ENCODE results near the gene AMER1.

Gene AMER1

DNA sequence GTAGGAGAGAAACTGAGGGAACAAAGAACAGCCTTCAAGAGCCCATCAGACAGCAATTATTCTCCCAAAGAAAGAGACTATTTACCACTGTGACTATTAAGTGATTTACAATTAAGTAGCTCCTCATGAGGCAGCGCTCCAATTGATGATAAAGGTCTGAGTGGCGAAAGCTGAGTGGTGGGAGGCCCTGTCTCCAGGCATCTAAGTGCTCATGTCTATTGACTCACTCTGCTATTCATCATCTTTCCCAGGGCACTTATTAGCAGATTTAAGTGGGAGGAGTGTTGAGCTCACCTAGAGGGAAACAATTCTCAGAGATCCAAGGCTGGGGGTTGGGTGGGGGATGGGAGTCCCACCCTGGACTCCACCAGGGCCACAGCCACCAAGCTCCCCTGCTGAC lies 23.3 kb downstream of the AMER1 start:
- DNase-seq, result no peak

DNA sequence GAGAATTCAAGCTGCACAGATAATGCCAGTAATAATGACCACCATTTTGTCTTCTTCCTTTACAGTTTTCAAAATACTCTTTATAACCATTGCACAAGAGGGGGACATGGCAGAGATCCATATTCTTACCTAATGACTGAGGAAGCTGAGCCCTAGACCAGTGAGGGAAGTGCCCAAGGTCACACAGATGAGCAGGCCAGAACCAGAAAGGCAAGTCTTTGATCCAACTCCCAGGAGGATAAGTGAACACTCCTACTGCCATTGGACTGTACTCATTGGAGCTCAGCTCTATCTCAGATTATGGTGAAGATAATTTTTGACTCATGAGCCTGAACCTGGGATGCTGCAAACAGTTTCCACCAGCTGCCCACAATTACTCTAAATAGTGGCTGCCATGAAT lies 28.6 kb downstream of the AMER1 start:
- no peak for DNase-seq

DNA sequence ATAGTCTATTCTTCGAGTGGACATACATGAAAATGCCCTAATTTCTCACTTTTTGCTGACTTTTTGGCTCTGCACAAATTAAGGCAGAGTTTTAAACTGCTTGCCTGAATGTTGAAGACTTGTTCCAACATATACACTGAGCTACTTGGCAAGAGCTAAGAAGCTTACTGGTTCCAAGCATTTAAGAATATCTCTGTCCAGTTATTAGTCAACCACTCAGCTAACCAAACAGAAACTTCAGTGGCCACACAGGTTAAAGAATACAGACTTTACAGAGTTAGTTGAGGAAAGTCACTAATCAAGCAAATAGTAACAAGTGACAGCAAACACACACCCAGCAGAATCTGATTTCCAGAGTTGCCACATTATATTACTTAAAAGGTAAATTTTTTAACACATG lies 35.5 kb downstream of the AMER1 start:
- DNase-seq, result no peak

DNA sequence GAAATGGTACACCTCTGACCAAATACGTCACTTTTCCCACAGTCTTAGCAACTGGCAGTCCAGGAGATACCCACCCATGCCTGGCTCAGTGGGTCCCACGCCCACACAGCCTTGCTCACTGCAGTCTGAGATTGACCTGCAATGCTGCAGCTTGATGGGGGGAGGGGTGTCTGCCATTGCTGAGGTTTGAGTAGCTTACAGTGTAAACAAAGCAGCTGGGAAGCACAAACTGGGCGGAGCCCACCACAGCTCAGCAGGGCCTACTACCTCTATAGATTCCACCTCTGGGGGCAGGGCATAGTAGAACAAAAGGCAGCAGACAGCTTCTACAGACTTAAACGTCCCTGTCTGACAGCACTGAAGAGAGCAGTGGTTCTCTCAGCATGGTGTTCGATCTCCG lies 52.7 kb downstream of the AMER1 start:
- no peak for DNase-seq

DNA sequence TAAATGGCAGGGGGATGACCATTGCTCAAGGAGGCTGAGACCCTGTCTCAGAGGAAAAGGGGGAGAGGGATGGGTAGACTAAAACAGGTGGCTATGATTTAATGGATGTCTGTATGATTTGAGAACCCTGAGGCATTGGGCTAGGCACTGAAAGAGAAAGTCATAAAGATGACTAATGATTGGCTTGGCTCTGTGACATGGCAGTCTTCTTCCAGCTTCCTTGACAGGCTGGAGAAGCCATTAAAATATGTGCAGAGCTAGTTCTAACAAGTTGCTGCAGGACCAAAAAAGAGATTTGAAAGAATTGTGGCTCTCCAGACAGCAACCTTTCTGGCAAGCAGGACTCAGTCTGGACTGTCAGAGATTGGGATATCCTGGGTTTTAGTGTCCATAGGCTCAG lies 53.6 kb downstream of the AMER1 start:
- DNase-seq, result no peak

- no peak for DNase-seq
Observed at GRCh38 chrX:64150775-64151174, 54.7 kb downstream of the AMER1 start.
